PC-9 (cell line): ENCODE measurements around the gene PDCD1LG2. TPM values are rescaled to one million over a fixed set of nuclear protein-coding genes. Genes with fewer than 3 reads are reported as not detected.

ENCODE experiments used
- BruUV-seq: library from RNA; stranded (reverse); fragments of 400-500 nt; replicated peaks from 2 replicates; lab custom pipeline; 2021; lab: Mats Ljungman, UMichigan
- CTCF ChIA-PET: fragments of 300-600 bp; sonication (Branson Sonifier 250); formaldehyde crosslinking; loops from one replicate; lab custom pipeline; 2022; ENCODE audit warnings: antibody characterized with exemption; lab: Charles Lee
- POLR2A ChIA-PET: fragments of 300-600 bp; sonication (Branson Sonifier 250); formaldehyde crosslinking; loops from one replicate; lab custom pipeline; 2022; ENCODE audit warnings: antibody characterized with exemption; ENCODE audit not compliant: unreplicated experiment; lab: Charles Lee
- DNase-seq, 2 experiments: peaks; one replicate each; pipeline versions ENCODE4 v3.0.0 to v3.0.0-alpha.2; 2015 to 2022; ENCODE audit warnings: mixed read lengths in 1 of 2
- H2AFZ ChIP-seq: fragments of 200-600 bp; sonication (generic); 2 replicates; pipeline ENCODE4 v1.8.1; 2017; ENCODE audit warnings: antibody characterized with exemption
- H3F3A ChIP-seq: fragments of 200-600 bp; sonication (generic); 2 replicates; pipeline ENCODE4 v1.8.1; 2017; ENCODE audit warnings: antibody characterized with exemption, mild to moderate bottlenecking, low read depth; ENCODE audit not compliant: insufficient read depth
- H3K27ac ChIP-seq: fragments of 200-600 bp; sonication (generic); 2 replicates; pipeline ENCODE4 v1.6.1; 2016; ENCODE audit warnings: mixed run types
- H3K27me3 ChIP-seq: fragments of 200-600 bp; sonication (generic); 2 replicates; pipeline ENCODE4 v1.6.1; 2016; ENCODE audit warnings: low read depth, mixed run types; ENCODE audit not compliant: insufficient read depth
- H3K36me3 ChIP-seq: fragments of 200-600 bp; sonication (generic); 2 replicates; pipeline ENCODE4 v1.6.1; 2016; ENCODE audit warnings: low read depth, mixed run types
- H3K4me1 ChIP-seq: fragments of 200-600 bp; sonication (generic); replicated peaks from 2 replicates; pipeline ENCODE4 v1.6.1; 2016; ENCODE audit warnings: mixed run types; ENCODE audit not compliant: insufficient read depth
- H3K4me2 ChIP-seq: fragments of 200-600 bp; sonication (generic); 2 replicates; pipeline ENCODE4 v1.6.1; 2017; ENCODE audit warnings: mixed run types
- H3K4me3 ChIP-seq: fragments of 200-600 bp; sonication (generic); 2 replicates; pipeline ENCODE4 v1.6.1; 2016; ENCODE audit warnings: mixed run types
- H3K79me2 ChIP-seq: fragments of 200-600 bp; sonication (generic); 2 replicates; pipeline ENCODE4 v1.6.1; 2017; ENCODE audit warnings: low read depth, mixed run types
- H3K9me2 ChIP-seq: fragments of 200-600 bp; sonication (generic); 2 replicates; pipeline ENCODE4 v1.8.1; 2017; ENCODE audit warnings: mild to moderate bottlenecking; ENCODE audit not compliant: insufficient read depth
- H3K9me3 ChIP-seq: fragments of 200-600 bp; sonication (generic); 2 replicates; pipeline ENCODE4 v1.8.1; 2016; ENCODE audit warnings: low read depth; ENCODE audit not compliant: insufficient read depth
- H4K20me1 ChIP-seq: fragments of 200-600 bp; sonication (generic); 2 replicates; pipeline ENCODE4 v1.8.1; 2017; ENCODE audit not compliant: insufficient read depth
- EZH2 ChIP-seq: fragments of 200-600 bp; sonication (generic); IDR thresholded peaks from 2 replicates; pipeline ENCODE4 v1.8.0; 2017; ENCODE audit warnings: antibody characterized with exemption, low read depth
- intact Hi-C: fragments of 100-400 bp; cut with micrococcal nuclease; formaldehyde crosslinking; loops from one replicate; pipeline ENCODE4 v1.10.0; 2022; ENCODE audit not compliant: unreplicated experiment
- total RNA-seq: library from RNA; stranded (reverse); gene quantifications from 2 replicates; pipeline ENCODE4 v1.2.3, GENCODE V29; 2021
- TF ChIP-seq, protein P1 (sequence below): fragments of 200-600 bp; sonication (generic); conservative IDR thresholded peaks from 2 replicates; pipeline ENCODE4 v1.6.1; 2017; ENCODE audit warnings: mixed run types, antibody characterized with exemption, mild to moderate bottlenecking, moderate library complexity

The PDCD1LG2 gene
- total RNA-seq, 1 experiment from 2014 or later = 1.4 TPM

GRCh38 chr9:5482194-5482593 lies 28.1 kb upstream of the PDCD1LG2 start:
- H3K36me3 ChIP-seq = no peaks in the 10 kb centered on the region
- H2AFZ ChIP-seq = no peak overlapping the region
- H3K4me2 ChIP-seq = no peak overlapping the region
- DNase-seq = no peak
- POLR2A ChIA-PET = no interaction called here
- no peaks in the 10 kb centered on the region for H3K27me3 ChIP-seq
- H3K9me2 ChIP-seq = no peaks in the 10 kb centered on the region
- H3F3A ChIP-seq = no peaks in the 10 kb centered on the region
- BruUV-seq = no TSS peak
- CTCF ChIA-PET = no interaction called here
- TF ChIP-seq, protein P1, sequence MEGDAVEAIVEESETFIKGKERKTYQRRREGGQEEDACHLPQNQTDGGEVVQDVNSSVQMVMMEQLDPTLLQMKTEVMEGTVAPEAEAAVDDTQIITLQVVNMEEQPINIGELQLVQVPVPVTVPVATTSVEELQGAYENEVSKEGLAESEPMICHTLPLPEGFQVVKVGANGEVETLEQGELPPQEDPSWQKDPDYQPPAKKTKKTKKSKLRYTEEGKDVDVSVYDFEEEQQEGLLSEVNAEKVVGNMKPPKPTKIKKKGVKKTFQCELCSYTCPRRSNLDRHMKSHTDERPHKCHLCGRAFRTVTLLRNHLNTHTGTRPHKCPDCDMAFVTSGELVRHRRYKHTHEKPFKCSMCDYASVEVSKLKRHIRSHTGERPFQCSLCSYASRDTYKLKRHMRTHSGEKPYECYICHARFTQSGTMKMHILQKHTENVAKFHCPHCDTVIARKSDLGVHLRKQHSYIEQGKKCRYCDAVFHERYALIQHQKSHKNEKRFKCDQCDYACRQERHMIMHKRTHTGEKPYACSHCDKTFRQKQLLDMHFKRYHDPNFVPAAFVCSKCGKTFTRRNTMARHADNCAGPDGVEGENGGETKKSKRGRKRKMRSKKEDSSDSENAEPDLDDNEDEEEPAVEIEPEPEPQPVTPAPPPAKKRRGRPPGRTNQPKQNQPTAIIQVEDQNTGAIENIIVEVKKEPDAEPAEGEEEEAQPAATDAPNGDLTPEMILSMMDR = no peak
- no peak for TF ChIP-seq EZH2
- no peaks in the 10 kb centered on the region for H3K9me3 ChIP-seq
- no peaks in the 10 kb centered on the region for H3K79me2 ChIP-seq
- H3K27ac ChIP-seq = no peak overlapping the region
- intact Hi-C loops = no loop called here
- H3K4me3 ChIP-seq = no peak overlapping the region
- H4K20me1 ChIP-seq = no peaks in the 10 kb centered on the region
- no peaks in the 10 kb centered on the region for H3K4me1 ChIP-seq

DNA sequence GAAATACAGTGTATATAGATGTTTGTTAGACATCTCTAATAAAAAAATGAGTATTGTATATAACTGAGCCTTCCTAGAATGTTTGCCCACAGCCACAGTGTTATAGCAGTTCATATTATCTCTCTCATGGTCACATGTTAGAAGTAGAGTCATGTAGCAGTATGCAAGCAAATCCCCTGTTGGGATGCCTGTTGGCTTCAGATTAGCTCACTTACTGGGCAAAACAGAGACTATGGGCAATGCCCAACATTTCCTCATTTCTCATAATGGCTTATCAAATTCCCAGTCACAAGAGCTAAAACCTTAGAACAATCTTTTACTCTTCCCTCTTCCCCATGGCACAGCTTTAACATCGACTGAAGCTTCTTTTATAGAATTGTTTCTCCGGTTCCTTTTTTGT lies 27.0 kb upstream of the PDCD1LG2 start:
- intact Hi-C loops = no loop called here
- no peak for TF ChIP-seq EZH2
- TF ChIP-seq, protein P1 = no peak
- H3F3A ChIP-seq = no peaks in the 10 kb centered on the region
- CTCF ChIA-PET = no interaction called here
- no TSS peak for BruUV-seq
- H4K20me1 ChIP-seq = no peaks in the 10 kb centered on the region
- H3K4me3 ChIP-seq = no peak overlapping the region
- no peaks in the 10 kb centered on the region for H3K9me3 ChIP-seq
- H3K4me2 ChIP-seq = no peak overlapping the region
- POLR2A ChIA-PET = no interaction called here
- no peak for DNase-seq
- no peaks in the 10 kb centered on the region for H3K4me1 ChIP-seq
- no peak overlapping the region for H2AFZ ChIP-seq
- no peaks in the 10 kb centered on the region for H3K27me3 ChIP-seq
- no peak overlapping the region for H3K27ac ChIP-seq
- no peaks in the 10 kb centered on the region for H3K36me3 ChIP-seq
- no peaks in the 10 kb centered on the region for H3K9me2 ChIP-seq
- no peaks in the 10 kb centered on the region for H3K79me2 ChIP-seq

DNA sequence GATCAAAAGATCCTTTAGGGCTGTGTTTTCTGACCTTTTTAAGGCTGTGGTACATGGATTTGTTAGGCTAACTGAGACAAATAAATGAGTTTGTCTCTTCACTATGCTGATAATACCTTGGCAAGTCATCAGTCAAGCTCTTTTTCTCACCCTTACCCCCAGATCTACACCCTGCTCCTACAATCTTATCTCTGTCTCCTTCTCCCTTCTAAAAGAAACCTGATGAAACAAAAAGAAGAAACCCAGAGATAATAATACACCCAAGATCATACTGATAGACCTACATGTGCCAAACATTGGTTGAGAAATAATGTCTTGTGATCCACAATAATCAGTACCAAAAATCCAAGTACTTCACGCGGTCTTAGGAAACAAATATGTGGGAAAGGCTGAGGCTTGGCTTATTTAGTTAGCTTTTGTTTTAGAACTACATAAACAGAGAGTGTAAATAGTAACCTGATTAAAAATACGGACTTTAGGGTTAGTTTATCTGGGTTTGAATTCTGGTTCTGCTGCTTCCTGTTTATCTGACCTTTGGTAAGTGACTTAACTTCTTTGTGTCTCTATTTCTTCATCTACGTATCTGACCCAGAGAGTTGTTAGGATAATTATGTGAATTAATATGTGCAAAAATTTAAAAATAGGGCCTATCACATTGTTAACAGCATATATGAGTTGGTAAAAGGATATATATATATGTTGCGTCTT lies 24.8 kb upstream of the PDCD1LG2 start:
- ChIA-PET CTCF (no interaction called here), POLR2A (no interaction called here)
- H4K20me1 ChIP-seq = no peaks in the 10 kb centered on the region
- H3K79me2 ChIP-seq = no peaks in the 10 kb centered on the region
- H3K4me3 ChIP-seq = no peak overlapping the region
- no peaks in the 10 kb centered on the region for H3K27me3 ChIP-seq
- TF ChIP-seq, protein P1 = no peak
- no peak for TF ChIP-seq EZH2
- no peaks in the 10 kb centered on the region for H3K4me1 ChIP-seq
- H3K36me3 ChIP-seq = no peaks in the 10 kb centered on the region
- intact Hi-C loops = no loop called here
- DNase-seq = no peak
- no peaks in the 10 kb centered on the region for H3F3A ChIP-seq
- BruUV-seq = no TSS peak
- H3K27ac ChIP-seq = no peak overlapping the region
- no peaks in the 10 kb centered on the region for H3K9me2 ChIP-seq
- H2AFZ ChIP-seq = no peak overlapping the region
- no peaks in the 10 kb centered on the region for H3K9me3 ChIP-seq
- H3K4me2 ChIP-seq = no peak overlapping the region
